AG09309 (cell line): ENCODE data around the gene TAF11.
"Not testable (repeated sequence)": the region's sequence is repeated elsewhere in the genome, so short reads cannot be mapped to it uniquely, and the experiment has no call there.

Experiments used
- DNase-seq: peaks from one replicate; pipeline ENCODE4 v3.0.0-alpha.2; 2010; ENCODE audit warnings: low read depth
- H3K4me3 ChIP-seq: 2 replicates; pipeline ENCODE4 v1.5.1; 2011; ENCODE audit warnings: mild to moderate bottlenecking, low read depth, low read length, moderate library complexity; ENCODE audit not compliant: control insufficient read depth
- CTCF ChIP-seq: IDR thresholded peaks from 2 replicates; pipeline ENCODE4 v1.5.1; 2011; ENCODE audit warnings: mild to moderate bottlenecking, low read depth, low read length, inconsistent platforms; ENCODE audit not compliant: insufficient read depth, control insufficient read depth; ENCODE audit errors: missing control alignments

The TAF11 gene

GRCh38 chr6:34908194-34908593 lies 20.4 kb upstream of the TAF11 start:
- no peak for TF ChIP-seq CTCF
- no peak overlapping the region for H3K4me3 ChIP-seq
- no peak for DNase-seq

DNA sequence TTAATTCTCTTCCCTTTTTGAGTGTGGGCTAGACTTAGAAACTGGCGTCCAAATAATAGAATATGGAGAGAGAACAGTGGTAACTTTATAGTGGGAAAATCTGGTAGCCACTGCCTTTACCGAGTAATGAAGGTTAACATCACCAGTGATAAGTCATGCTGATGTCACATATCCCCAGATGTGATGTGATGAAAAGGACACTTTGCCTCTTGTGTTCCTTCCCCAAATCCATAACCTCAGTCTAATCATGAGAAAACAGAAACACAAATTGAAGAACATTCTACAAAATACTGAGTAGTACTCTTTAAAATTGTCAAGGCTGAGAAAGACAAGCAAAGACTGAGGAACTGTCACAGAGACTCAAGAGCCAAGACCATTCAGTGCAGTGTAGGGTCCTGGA lies 19.0 kb upstream of the TAF11 start:
- DNase-seq, result no peak
- no peak overlapping the region for H3K4me3 ChIP-seq
- no peak for TF ChIP-seq CTCF

GRCh38 chr6:34904990-34905613 lies 17.3 kb upstream of the TAF11 start:
- H3K4me3 ChIP-seq, result no peak overlapping the region
- TF ChIP-seq CTCF, result no peak
- DNase-seq, result no peak

DNA sequence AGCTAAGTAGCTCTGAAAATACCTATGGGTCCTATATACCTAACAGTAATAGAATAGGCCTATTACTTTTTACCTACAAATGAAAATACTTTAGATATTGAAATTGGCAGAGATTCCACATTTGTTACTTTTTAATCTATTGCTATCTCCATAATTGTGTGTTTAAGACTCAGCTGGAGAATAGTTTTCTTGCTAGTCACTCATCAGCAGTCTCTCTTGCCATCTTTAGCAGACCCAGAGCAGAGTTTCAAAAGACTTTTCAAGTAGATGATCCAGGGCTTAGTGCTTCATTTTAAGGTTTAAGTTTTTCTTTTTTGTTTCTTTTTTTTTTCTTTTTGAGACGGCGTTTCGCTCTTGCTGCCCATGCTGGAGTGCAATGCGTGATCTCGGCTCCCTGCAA lies 14.1 kb upstream of the TAF11 start:
- no peak for DNase-seq
- no peak for TF ChIP-seq CTCF
- H3K4me3 ChIP-seq, result no peak overlapping the region

DNA sequence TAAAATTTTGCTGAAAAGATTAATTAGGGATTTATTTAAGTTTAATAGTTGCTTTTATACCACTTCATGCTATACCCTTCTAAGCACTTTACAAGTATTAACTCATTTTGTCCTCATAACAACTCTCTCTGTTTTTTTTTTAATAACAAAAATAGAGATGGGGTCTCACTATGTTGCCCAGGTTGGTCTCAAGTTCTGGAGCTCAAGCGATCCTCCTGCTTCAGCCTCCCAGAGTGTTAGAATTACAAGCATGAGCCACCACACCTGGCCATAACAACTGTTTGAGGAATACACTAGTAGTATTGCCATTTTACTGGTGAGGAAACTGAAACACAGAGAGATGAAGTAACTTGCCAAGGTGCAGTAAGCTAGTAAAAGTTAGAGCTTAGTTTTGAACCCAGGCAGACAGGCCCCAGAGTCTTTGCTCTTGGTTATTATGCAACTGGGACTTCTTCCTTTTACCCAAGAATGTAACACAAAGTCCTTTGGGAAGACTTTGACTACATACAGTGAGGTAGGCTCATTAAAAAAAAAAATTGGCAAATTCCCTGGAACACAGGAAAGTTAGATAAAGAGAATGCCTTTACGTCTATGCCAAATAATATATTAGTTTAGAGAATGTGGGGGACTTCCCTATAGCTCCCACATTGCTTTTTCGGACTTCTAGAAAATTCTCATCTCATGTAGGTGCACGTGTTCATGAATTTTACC lies 12.6 kb upstream of the TAF11 start:
- H3K4me3 ChIP-seq, result no peak overlapping the region
- DNase-seq, result no peak

DNA sequence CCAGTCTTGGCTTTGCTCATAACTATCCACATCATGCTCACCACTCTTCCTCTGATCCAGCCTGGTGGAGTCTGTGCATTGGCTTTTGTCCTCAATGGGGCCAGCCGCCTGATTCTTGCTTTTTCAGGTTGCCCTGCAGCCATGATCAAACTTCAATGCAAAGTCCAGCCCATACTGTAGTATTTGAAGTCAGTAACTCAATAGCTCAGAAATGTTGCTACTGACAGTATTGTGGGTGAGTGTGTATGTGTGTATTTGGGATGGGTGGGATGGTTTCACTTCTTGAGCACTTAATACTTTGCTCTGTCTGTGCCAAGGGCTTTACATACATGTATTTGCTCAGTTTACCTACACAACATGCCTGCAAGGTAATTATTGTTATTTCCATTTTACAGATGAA lies 11.9 kb upstream of the TAF11 start:
- DNase-seq, H3K4me3 ChIP-seq: not testable (repeated sequence)

More for the DNA sequence above, 12.6 kb upstream of the TAF11 start:
- no peak for TF ChIP-seq CTCF

GRCh38 chr6:34897716-34898115 lies 9.9 kb upstream of the TAF11 start:
- no peak for DNase-seq
- TF ChIP-seq CTCF, result no peak
- no peak overlapping the region for H3K4me3 ChIP-seq
